Ovary (tissue), 3 donors: Measurements from ENCODE around the gene PLAC8.
A peak's percentile ranks its signal among the peaks of the same experiment; 100 is the strongest.

Source experiments
- CTCF ChIP-seq, 3 donors: fragments of 450-650 bp in 2 of 3; fragments of 200-600 bp in 1 of 3; IDR thresholded peaks; one replicate each; pipeline versions ENCODE4 v1.5.1 to v1.8.0; 2016 to 2022; ENCODE audit warnings: antibody characterized with exemption in 3 of 3, mild to moderate bottlenecking in 1 of 3
- EP300 ChIP-seq: sonication (generic); formaldehyde crosslinking; IDR thresholded peaks from one replicate; pipeline ENCODE4 v1.6.1; 2017; ENCODE audit warnings: antibody characterized with exemption
- POLR2A ChIP-seq: fragments of 450-650 bp; IDR thresholded peaks from one replicate; pipeline ENCODE4 v1.6.1; 2017; ENCODE audit warnings: antibody characterized with exemption, mild to moderate bottlenecking, moderate library complexity
- donor health status: DM: no; HTN: no; CAD: no.

GRCh38 chr4:83074086-83074704 lies 40.3 kb downstream of the PLAC8 start:
- TF ChIP-seq EP300 (no peak), POLR2A (no peak), CTCF (IDR thresholded peaks at IDR 0.05) (peak in 1 of 3 donors; percentile 31)
